GM15510 (cell line): ENCODE data around the gene GOLGB1.

Experiments used
- POLR2A ChIP-seq: IDR thresholded peaks from 3 replicates; pipeline ENCODE4 v1.6.1; 2011; ENCODE audit warnings: borderline replicate concordance; ENCODE audit not compliant: insufficient read length; ENCODE audit errors: extremely low read depth

Gene GOLGB1

GRCh38 chr3:121637922-121638321, 111.6 kb downstream of the GOLGB1 start:
- no peak for TF ChIP-seq POLR2A

GRCh38 chr3:121630355-121630754, 119.2 kb downstream of the GOLGB1 start:
- TF ChIP-seq POLR2A, result no peak

- no peak for TF ChIP-seq POLR2A
Measured at GRCh38 chr3:121629601-121630000, 119.9 kb downstream of the GOLGB1 start.

- no peak for TF ChIP-seq POLR2A
Measured at GRCh38 chr3:121627622-121628021, 121.9 kb downstream of the GOLGB1 start.

- no peak for TF ChIP-seq POLR2A
Measured at GRCh38 chr3:121627211-121627610, 122.3 kb downstream of the GOLGB1 start.

GRCh38 chr3:121626495-121626894, 123.0 kb downstream of the GOLGB1 start:
- no peak for TF ChIP-seq POLR2A

GRCh38 chr3:121624147-121624899, 125.2 kb downstream of the GOLGB1 start:
- no peak for TF ChIP-seq POLR2A

- no peak for TF ChIP-seq POLR2A
Measured at GRCh38 chr3:121621491-121621890, 128.1 kb downstream of the GOLGB1 start.

- TF ChIP-seq POLR2A, result no peak
Measured at GRCh38 chr3:121619691-121620090, 129.8 kb downstream of the GOLGB1 start.
